NCI-H1436 (cell line): ENCODE data around the gene NELFE.

Experiments used
- DNase-seq: peaks from one replicate; lab custom pipeline; 2025; lab: John Stamatoyannopoulos, UW

The NELFE gene

DNA sequence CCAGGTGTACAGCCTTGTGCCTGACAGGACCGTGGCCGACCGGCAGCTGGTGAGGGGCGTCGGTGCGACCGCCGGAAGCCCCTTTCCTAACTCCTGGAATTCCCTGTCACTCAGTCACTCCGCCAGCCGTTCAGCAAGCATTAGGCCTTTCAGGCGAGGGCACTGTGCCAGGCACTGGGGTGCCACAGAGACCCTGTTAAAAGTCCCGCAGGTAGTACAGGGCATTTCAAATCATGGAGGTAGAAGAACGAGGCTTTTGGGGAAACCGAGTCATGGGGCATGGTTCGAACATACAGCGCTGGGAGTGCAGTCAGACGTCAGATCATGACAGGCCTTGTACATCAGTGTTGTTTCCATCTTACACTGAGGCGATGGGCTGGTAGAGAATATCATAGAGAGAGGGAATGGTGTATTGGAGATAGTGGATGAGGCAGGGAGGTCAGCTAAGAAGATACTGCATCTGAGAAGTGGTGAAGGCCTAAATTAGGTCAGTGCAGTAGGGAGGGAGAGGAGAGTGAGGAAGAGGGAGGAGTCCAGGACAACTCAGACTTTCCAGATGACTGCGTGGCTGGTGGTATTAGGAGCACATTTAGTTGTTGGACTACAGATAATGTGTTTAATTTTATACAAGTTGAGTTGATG, 14.1 kb upstream of the NELFE start:
- no peak for DNase-seq

DNA sequence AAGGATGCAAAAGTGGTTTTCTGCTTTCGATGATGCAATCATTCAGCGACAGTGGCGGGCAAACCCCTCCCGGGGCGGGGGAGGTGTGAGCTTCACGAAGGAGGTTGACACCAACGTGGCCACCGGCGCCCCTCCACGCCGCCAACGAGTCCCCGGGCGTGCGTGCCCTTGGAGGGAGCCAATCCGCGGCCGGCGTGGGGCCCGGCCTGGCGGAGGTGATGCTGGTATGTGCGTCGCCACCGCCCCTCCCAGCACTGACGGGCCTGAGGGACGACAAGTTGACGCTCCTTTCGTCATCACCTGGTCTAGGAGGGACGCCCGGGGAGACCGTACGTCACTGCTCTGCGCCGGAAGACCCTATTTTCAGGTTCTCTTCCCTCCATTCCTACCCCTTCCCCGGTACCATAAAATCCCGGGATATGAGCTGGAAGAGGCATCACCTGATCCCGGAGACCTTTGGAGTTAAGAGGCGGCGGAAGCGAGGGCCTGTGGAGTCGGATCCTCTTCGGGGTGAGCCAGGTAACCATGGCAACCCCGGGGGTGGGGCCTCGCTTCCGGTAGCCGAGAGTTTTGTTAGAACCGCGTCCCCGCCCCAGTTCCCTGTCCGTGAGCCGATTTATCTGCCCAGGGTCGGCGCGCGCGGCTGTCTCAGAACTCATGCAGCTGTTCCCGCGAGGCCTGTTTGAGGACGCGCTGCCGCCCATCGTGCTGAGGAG, 13.4 kb upstream of the NELFE start, which contains the start of gene DXO:
TSS of gene DXO (minus strand) at position 146 of the 716 bp plus-strand sequence. CDS start 463 bp downstream, outside the sequence.
- DNase-seq, result peak; percentile 98

DNA sequence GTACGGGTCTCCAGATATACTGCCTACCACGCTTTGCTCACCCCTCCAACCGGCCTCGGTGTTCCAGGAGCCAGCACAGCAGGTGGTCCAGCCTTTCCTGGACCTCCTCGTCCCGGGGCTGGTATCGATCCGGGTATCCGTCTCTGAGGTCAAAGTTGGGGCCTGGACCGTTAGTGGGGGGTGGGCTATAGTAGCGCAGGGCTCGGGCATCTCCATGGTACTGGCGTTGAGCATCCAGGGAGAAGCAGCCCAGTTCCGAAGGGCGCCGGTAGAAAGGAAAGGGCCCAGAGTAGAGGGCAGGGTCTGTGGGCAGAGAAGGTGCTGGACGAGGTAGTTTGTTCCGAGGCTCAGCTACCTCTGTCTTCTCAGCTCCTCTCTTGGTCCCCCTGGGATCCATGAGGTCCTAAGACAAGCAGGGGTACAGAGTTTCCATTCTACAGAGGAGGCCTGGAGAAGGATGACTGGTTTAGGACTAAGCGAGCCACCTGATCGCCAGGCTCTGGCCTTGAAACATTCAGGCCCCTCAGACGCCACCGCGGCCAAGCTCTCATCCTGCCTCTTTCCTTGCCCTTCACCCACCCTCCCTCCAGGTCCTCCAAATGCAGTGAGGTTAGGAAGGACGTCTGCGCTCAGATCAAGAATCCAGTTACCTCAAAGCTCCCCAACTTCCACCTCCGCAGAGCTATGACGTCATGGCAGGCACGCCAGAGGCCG, 12.7 kb upstream of the NELFE start:
- no peak for DNase-seq

DNA sequence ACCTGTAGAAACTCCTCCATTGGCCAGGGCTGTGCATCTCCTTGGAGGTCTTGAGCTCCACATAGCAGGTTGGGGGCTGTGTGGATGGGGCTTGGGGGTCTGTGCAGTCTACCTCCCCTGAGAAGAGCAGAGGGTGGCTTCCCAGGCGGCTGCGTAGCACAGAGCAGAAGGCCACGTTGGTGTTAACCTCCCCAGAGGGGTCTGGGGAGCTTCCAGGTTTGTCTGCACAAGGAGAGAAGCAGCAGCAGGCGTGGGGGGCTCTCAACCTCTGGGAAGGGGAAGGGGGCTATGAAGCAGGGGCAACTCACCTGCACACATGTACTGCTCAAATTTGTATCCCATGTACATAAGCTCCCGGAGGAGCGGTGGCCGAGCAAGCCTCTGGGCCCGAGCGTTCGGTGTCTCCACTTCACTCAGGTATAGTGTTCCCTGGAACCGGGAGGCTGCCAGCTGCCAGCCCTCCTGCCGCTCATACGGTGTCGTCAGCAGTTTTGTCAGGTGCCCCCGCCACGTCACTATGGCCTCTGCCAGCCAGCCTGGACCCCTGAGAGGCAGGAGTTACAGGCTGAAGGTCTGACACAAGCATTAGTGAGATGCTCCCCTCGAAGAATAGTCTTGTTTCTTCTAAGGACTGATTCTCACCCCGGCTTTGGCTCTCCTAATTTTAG, 12.0 kb upstream of the NELFE start:
- no peak for DNase-seq

DNA sequence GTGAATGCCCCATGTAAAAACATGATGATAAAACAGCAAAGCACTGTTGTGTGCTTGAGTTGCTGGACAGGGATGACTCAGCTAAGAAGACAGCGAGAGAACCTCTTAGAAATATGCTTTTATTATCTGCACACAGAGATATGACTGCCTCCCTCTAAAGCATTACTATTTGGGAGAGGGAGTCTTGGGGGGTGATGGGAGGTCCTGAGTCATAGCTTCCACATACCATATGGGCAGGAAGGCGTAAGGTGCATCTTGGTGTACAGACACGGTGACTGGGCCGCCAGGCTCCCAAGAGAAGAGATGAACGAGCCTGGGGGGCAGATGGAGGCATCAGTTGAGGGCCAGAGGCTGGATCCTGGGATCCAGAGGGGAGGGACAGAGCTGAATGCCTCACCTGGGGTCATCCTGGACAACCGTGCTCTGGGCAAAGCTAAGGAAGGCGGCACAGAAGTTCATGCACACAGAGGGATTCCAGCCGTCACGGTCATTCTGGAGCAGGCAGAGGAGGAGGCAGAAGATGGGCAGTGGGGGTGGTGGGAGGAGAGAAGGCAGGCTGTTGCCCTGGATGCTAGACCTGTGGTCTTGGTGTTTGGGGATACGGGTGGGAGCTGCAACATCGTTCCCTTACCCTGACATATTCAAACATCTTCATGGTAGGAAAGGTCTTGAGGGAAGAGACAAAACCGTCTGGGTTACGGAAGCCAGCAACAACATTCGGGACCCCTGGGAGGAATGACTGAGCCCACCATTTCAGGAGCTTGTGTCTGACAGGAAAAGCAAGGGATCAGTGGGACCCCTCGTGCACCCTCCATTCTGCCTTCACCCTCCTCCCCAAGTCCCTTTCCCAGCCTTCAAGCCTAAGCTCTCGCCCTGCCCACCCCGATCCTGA, 11.2 kb upstream of the NELFE start:
- DNase-seq, result no peak

DNA sequence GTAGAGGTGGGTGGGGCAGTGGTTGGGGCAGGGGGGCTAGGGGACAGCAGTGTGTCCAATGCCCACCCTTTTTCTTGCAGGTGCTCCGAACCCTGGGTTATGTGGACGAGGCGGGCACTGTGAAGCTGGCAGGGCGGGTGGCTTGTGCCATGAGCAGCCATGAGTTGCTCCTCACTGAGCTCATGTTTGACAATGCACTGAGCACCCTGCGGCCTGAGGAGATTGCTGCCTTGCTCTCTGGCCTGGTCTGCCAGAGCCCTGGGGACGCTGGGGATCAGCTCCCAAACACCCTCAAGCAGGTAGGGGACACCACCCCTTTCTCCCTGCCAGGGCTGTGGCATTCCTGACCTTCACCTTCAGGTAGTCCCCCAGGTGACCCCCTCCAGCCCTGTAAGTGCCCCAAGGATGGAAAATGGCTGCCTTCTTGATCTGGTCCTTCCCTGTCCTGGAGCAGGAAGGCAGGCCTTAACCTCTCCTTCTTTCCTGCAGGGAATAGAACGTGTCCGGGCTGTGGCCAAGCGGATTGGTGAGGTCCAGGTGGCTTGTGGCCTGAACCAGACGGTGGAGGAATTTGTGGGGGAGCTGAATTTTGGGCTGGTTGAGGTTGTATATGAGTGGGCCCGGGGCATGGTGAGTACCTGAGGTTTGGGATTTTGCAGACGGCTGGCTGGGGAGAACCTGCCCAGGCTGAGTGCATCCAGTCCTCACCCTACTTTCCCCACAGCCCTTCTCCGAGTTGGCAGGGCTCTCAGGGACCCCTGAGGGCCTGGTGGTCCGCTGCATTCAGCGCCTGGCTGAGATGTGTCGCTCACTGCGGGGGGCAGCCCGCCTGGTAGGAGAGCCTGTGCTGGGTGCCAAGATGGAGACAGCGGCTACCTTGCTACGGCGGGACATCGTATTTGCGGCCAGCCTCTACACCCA, 10.3 kb upstream of the NELFE start:
- DNase-seq, result no peak

DNA sequence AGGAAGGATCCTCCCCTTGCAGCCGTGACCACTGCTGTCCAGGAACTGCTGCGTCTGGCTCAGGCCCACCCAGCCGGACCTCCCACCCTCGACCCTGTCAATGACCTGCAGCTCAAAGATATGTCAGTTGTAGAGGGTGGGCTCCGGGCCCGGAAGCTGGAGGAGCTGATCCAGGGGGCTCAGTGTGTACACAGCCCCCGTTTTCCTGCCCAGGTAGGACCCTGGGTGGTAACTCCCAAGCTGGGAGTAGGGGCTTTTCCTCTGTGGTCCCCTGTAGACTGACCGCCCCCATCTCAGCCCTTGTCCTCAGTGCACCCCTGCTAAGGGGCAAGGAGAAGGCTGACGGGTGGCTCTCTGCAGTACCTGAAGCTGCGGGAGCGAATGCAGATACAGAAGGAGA, 9.6 kb upstream of the NELFE start:
- DNase-seq, result no peak

DNA sequence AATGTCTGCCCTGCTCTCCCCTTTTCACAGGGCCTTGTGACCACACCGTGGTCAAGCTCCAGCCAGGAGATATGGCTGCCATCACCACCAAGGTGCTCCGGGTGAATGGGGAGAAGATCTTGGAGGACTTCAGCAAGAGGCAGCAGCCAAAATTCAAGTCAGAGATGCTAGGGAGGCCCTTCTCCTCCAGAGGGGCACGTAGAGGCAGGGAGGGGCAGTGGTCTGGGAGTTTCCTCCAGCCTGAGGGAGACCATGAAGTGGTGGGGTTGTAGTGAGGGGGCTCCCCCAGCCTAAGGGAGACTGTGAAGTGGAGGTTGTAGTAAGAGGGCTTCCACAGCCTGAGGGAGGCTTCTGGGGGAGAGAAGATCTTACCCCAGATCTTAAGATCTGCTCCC, 9.2 kb upstream of the NELFE start:
- DNase-seq, result no peak

DNA sequence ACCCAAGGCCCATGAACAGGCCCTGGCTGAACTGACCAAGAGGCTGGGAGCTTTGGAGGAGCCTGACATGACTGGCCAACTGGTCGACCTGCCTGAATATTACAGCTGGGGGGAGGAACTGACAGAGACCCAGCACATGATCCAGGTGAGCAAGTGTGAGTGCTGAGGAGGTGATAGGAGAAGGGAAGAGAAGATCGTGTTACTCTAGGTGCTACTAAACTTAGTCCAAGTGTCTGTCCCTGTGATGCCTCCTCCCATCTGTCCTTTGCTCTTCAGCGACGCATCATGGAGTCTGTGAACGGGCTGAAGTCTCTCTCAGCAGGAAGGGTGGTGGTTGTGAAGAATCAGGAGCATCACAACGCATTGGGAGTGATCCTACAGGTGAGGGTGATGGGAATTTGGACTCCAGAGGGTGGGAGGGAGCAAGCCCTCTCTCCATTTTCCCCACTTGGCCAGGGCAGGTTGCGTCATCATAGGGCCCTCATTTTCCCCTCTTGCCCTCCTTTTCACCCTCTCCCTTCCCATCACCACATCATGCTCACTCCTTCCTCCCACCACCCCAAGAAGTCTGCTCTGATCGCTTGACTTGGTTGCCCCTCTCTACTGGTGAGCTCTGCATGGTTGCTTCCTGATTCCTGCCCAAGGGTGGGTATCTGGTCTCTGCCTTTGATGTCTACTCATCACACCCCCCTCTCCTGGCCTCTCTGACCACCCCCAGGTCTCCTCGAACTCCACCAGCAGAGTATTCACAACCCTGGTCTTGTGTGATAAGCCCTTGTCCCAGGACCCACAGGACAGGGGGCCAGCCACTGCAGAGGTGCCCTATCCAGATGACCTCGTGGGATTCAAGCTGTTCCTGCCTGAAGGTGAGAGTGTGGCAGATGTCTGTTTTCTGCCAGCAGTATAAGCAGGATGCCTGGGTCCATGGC, 8.5 kb upstream of the NELFE start:
- no peak for DNase-seq

DNA sequence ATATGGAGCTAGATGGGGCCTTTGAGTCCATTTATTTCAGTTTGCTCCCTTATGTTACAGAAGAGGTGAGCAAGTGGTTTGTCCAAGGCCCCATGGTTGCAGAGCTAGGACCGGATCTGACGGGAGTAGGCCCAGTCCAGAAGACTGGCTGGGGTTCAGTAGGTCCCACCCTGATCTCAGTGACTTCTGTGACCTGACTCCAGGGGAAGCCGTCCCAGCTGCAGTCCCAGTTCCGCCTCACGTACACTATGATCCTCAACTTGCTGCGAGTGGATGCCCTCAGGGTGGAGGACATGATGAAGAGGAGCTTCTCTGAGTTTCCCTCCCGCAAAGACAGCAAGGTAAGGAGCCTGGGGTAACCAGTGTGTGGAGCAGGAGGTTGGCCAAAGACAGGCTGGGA, 7.7 kb upstream of the NELFE start:
- no peak for DNase-seq

DNA sequence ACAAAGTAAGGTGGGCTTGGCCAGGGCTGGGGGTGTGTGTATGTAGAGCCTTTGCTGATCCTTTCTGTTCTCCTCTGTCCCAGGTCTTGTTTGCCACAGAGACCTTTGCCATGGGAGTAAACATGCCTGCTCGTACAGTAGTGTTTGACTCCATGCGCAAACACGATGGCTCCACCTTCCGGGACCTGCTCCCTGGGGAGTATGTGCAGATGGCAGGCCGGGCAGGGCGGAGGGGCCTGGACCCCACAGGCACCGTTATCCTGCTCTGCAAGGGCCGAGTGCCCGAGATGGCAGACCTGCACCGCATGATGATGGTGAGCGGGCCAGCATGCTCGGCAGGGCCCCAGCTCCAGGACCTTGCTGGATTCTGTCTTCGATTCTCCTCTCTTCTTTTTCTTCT, 6.9 kb upstream of the NELFE start:
- no peak for DNase-seq

DNA sequence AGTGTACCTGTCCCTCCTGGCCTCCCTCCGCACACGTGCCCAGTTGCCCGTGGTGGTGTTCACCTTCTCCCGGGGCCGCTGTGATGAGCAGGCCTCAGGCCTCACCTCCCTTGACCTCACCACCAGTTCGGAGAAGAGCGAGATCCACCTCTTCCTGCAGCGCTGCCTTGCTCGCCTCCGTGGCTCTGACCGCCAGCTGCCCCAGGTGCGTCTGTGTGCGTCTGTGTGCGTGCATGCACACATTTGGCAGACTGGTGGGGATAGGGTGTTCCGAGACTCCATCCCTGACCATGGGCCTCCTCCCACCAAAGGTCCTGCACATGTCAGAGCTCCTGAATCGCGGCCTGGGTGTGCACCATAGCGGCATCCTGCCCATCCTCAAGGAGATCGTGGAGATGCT, 5.2 kb upstream of the NELFE start:
- DNase-seq, result no peak

DNA sequence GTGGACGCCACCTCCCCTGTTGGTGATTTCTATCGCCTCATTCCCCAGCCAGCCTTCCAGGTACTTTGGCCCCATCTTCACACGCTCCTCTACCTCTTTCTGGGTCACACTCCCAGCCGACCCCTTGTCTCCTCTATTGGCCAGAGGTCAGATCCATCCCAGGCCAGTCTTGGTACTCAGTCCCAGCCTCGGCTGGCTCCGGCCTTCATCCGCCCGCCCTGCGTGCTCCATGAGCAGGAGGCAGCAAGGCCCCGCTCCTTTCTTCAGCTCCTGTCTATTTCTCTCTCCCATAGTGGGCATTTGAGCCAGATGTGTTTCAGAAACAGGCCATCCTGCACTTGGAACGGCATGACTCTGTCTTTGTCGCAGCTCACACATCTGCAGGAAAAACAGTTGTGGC, 2.8 kb upstream of the NELFE start:
- no peak for DNase-seq

DNA sequence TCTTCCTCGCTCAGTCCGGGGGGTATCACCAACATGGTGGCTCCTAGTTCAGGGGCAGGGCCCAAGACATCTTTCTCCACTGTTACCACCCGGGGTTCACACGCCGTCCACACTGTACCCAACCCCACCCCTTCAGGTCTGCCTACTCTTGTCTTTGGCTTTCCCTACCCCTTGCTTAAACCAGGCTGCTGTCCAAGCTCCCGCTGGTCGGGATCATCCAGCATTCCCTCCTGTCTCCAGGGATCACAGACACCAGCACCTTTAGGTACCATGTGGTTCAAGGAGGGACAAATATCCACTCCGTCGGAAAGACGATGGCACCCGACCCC, 395 bp downstream of the NELFE start:
- DNase-seq, result no peak

DNA sequence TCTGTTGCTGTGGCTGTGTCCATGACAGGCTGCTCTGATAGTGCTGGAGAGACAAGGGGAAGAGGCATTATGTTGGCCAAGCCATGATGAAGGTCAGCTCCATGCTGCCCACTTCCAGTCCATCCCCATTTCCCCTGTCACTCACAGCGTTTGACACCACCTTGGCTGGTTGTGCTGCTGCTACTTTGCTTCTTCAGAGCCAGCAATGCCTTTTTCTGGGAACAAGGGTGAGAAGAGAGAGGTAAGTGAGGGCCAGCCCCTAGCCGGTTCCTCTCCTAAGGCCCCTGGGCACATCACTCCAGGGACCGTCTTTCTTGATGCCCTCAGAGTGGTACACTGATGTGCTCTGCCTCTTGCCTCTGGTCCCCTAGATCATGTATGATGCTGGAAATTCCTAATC, 2.0 kb downstream of the NELFE start:
- no peak for DNase-seq

DNA sequence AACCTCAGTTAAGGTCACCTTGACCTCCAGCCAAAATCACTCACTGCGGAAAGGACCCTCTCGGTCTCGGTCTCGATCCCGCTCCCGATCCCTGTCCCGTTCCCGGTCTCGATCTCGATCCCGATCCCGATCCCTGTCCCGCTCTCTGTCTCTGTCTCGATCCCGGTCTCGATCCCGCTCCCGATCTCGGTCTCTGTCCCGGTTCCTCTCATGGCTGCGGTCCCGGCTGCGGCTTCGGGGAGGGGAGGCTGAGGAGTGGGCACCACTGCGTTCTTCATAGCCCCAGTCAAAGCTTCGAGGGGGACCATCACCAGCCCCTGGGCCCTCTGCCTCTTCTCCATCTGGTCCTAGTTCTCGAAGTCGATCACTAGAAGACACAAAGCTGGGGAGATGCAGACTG, 4.3 kb downstream of the NELFE start:
- no peak for DNase-seq

DNA sequence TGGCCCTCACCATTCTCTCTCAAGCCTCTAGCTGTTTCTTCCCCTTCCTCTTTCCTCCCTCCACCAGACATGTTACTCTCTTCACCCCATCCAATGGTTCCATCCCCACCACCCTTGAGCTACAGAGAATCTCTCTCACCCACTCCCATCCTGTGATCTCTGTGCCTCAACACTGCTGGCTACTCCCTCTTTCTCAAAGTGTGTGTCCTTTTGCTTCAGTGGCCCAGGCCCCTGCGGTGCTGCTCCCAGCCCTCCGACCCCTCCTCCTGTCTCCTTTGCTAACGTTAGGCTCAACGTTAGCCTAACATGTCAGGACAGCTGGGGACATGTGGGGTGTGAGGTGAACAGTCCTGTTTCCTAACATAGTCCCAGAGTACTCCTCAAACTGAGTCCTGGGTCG, 5.9 kb downstream of the NELFE start:
- DNase-seq, result no peak

DNA sequence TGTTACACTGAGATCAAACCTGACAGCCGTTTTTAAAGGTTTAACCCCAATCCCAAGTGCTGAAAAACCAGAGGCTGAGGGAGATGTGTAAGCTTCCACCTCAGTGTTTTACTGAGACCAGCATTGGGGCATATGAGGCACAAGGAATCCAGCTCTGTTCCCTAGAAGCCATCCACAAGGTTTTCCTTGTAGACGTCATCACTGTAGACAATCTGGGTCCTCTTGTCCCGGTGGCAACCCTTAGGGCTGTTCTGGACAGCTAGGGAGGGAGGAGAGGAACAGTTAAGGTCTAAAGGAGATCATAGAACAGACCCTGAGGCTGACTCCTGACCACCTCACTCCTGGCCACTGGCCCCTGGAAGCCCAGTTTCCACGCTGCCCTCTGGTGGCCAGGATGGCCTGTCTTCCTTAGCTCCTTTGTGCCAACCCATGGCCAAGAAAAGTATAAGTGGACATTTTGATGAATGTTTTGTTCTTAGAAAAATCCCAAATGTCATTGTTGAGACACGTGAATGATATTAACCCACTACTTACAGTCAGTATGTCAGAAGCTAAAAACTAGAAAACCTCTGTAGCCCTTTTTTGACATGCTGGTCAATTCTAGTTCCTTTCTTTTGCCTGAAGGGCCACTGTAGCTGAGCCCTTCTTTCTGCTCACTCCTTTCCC, 6.5 kb downstream of the NELFE start:
- DNase-seq, result peak; percentile 15

DNA sequence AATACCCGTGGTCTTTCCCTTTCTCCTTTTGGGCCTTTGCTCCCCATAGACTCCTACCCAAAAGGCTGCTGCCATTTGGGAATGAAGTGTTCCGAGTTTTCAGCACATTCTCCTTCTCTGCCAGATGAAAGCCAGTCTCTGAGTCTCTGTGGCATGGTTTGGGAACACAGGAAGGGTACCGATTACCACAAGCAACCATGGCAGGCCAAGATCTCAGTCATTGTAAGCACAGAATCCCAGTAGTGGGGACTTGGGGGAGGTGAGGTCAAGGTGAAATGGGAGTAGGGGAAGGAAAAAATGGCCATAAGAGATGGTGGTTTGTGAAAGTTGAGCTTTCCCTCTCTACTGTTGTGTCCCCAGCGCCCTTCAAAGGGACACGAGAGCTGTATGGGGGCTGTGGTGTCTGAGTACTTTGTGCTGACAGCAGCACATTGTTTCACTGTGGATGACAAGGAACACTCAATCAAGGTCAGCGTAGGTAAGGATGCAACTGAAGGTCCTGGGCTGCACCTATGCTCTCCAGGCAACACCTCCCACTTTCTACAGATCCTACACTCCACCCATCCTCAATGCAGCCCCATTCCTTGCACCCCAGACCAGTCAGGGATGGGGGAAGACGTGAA, 8.7 kb downstream of the NELFE start:
- no peak for DNase-seq
